IMR-90 (cell line): ENCODE data around the gene BCO2. TPM values are rescaled to one million over a fixed set of nuclear protein-coding genes. Genes with fewer than 3 reads are reported as not detected.

ENCODE experiments used
- ATAC-seq: fragments of 200-7000 bp; cut with Tn5 transposase; 2 replicates; pipeline ENCODE4 v1.9.1; 2020; ENCODE audit warnings: low read depth, mild to moderate bottlenecking, moderate library complexity
- BruUV-seq: library from RNA; stranded (reverse); fragments of 400-500 nt; replicated peaks from 2 replicates; lab custom pipeline; 2021; lab: Mats Ljungman, UMichigan
- CTCF ChIA-PET: fragments of 300-600 bp; formaldehyde crosslinking; extraction: SDS; loops from one replicate; lab custom pipeline; 2021; ENCODE audit warnings: antibody characterized with exemption; lab: Yijun Ruan, JAX
- POLR2A ChIA-PET: fragments of 300-600 bp; sonication (Branson Sonifier 250); formaldehyde crosslinking; loops from one replicate; lab custom pipeline; 2022; ENCODE audit warnings: antibody characterized with exemption; ENCODE audit not compliant: unreplicated experiment; lab: Charles Lee
- DNase-seq: peaks from one replicate; pipeline ENCODE4 v3.0.0; 2013
- H2AFZ ChIP-seq: replicated peaks from 2 replicates; pipeline ENCODE3; 2013; ENCODE audit warnings: low read length, mild to moderate bottlenecking; ENCODE audit not compliant: poor library complexity
- H2AK5ac ChIP-seq: 2 replicates; pipeline ENCODE4 v1.6.1; 2013; ENCODE audit warnings: low read depth, low read length, inconsistent platforms
- H2AK9ac ChIP-seq: replicated peaks from 2 replicates; pipeline ENCODE3; 2013; ENCODE audit warnings: mild to moderate bottlenecking, low read depth, low read length, moderate library complexity; ENCODE audit not compliant: poor library complexity
- H2BK120ac ChIP-seq: 2 replicates; pipeline ENCODE4 v1.6.1; 2013; ENCODE audit warnings: low read depth, low read length, inconsistent platforms
- H2BK15ac ChIP-seq: 3 replicates; pipeline ENCODE4 v1.6.1; 2013; ENCODE audit warnings: low read depth, low read length, inconsistent platforms
- H2BK20ac ChIP-seq: 2 replicates; pipeline ENCODE4 v1.6.1; 2013; ENCODE audit warnings: low read depth, mild to moderate bottlenecking, inconsistent platforms, low read length, moderate library complexity
- H2BK5ac ChIP-seq: 2 replicates; pipeline ENCODE4 v1.6.1; 2013; ENCODE audit warnings: mild to moderate bottlenecking, low read depth, low read length, inconsistent platforms; ENCODE audit not compliant: poor library complexity, severe bottlenecking
- H3K14ac ChIP-seq: replicated peaks from 2 replicates; pipeline ENCODE4 v1.6.1; 2013; ENCODE audit warnings: low read depth, low read length, inconsistent platforms
- H3K18ac ChIP-seq: 2 replicates; pipeline ENCODE4 v1.6.1; 2013; ENCODE audit warnings: low read depth, low read length, control low read depth
- H3K23ac ChIP-seq: 2 replicates; pipeline ENCODE4 v1.6.1; 2013; ENCODE audit warnings: low read depth, low read length, inconsistent platforms
- H3K27ac ChIP-seq: 2 replicates; pipeline ENCODE4 v1.5.1; 2013; ENCODE audit warnings: mild to moderate bottlenecking, control low read depth, low read length; ENCODE audit not compliant: insufficient read depth
- H3K27me3 ChIP-seq: 2 replicates; pipeline ENCODE4 v1.6.1; 2013; ENCODE audit warnings: low read length; ENCODE audit not compliant: control insufficient read depth, insufficient read depth
- H3K36me3 ChIP-seq: 2 replicates; pipeline ENCODE4 v1.6.1; 2013; ENCODE audit warnings: low read length, mixed read lengths; ENCODE audit not compliant: control insufficient read depth, insufficient read depth
- H3K4ac ChIP-seq: 2 replicates; pipeline ENCODE4 v1.6.1; 2013; ENCODE audit warnings: low read depth, low read length, inconsistent platforms
- H3K4me1 ChIP-seq: 2 replicates; pipeline ENCODE4 v1.6.1; 2013; ENCODE audit warnings: low read length, mixed read lengths; ENCODE audit not compliant: control insufficient read depth, insufficient read depth
- H3K4me2 ChIP-seq: 2 replicates; pipeline ENCODE4 v1.6.1; 2013; ENCODE audit warnings: low read depth, mild to moderate bottlenecking, control low read depth, low read length, moderate library complexity
- H3K4me3 ChIP-seq: 2 replicates; pipeline ENCODE4 v1.5.1; 2013; ENCODE audit warnings: low read depth, mild to moderate bottlenecking, control low read depth, low read length, moderate library complexity; ENCODE audit not compliant: insufficient read depth
- H3K56ac ChIP-seq: 2 replicates; pipeline ENCODE4 v1.6.1; 2013; ENCODE audit warnings: low read length, inconsistent platforms; ENCODE audit not compliant: insufficient read depth; ENCODE audit errors: extremely low read depth
- H3K79me1 ChIP-seq, 2 experiments: 2 replicates each; pipeline ENCODE4 v1.6.1; 2013; ENCODE audit warnings: low read length in 2 of 2, inconsistent platforms in 1 of 2, low read depth in 1 of 2
- H3K9ac ChIP-seq: 2 replicates; pipeline ENCODE4 v1.6.1; 2013; ENCODE audit warnings: low read depth, low read length, control low read depth
- H3K9me1 ChIP-seq: 2 replicates; pipeline ENCODE4 v1.6.1; 2013; ENCODE audit warnings: low read length, inconsistent platforms; ENCODE audit not compliant: insufficient read depth
- H3K9me3 ChIP-seq: 2 replicates; pipeline ENCODE4 v1.6.1; 2013; ENCODE audit warnings: low read length; ENCODE audit not compliant: control insufficient read depth, insufficient read depth
- H4K20me1 ChIP-seq: 2 replicates; pipeline ENCODE4 v1.6.1; 2013; ENCODE audit warnings: low read length, inconsistent platforms; ENCODE audit not compliant: insufficient read depth
- H4K5ac ChIP-seq: 2 replicates; pipeline ENCODE4 v1.6.1; 2013; ENCODE audit warnings: mild to moderate bottlenecking, low read depth, low read length, control low read depth
- H4K8ac ChIP-seq, 2 experiments: 2 replicates each; pipeline ENCODE4 v1.6.1; 2013; ENCODE audit warnings: low read depth in 2 of 2, low read length in 2 of 2, control low read depth in 1 of 2, inconsistent platforms in 1 of 2
- H4K91ac ChIP-seq: 2 replicates; pipeline ENCODE4 v1.6.1; 2013; ENCODE audit warnings: low read depth, low read length, inconsistent platforms; ENCODE audit not compliant: insufficient read depth
- CHD1 ChIP-seq: IDR thresholded peaks from 2 replicates; pipeline ENCODE4 v1.6.1; 2012; ENCODE audit warnings: low read depth, low read length, improper control_type of control experiment
- WGBS, 2 experiments: methylation state at CpG; one replicate each; pipeline versions ENCODE4 v1.1.5 to v1.1.7; 2013; ENCODE audit warnings: missing lambda C conversion rate in 2 of 2; ENCODE audit not compliant: insufficient read length in 1 of 2; ENCODE audit errors: extremely low coverage in 2 of 2; 5-methylcytosine and 5-hydroxymethylcytosine counted together
- dilution Hi-C: fragments of 300-500 bp; cut with HindIII; formaldehyde crosslinking; loops from one replicate; pipeline ENCODE4 v1.14.3; 2018; ENCODE audit warnings: low sequenced_read_pairs; ENCODE audit not compliant: unreplicated experiment
- in situ Hi-C: fragments of 300-500 bp; cut with MboI; formaldehyde crosslinking; loops from 3 replicates; pipeline ENCODE4 v1.14.3; 2019; ENCODE audit warnings: low sequenced_read_pairs, inconsistent platforms, mixed read lengths
- intact Hi-C: fragments of 100-400 bp; cut with micrococcal nuclease; formaldehyde crosslinking; loops from 2 replicates; pipeline ENCODE4 v1.10.0; 2022
- polyA plus RNA-seq, 3 experiments: library from polyadenylated mRNA; depleted of rRNA; stranded (reverse); fragments of >200 nt; gene quantifications; 2 replicates each; pipeline ENCODE4 v1.2.3, GENCODE V29; 2012; ENCODE audit warnings: low replicate concordance in 1 of 3
- total RNA-seq: library from RNA; depleted of rRNA; stranded (reverse); fragments of >200 nt; gene quantifications from 2 replicates; pipeline ENCODE4 v1.2.3, GENCODE V29; 2012

The BCO2 gene
- total and polyA plus RNA-seq, 2 of the 4 experiments (the other 2 are of a cell fraction) = 0.18 to 0.68 TPM

GRCh38 chr11:112249871-112250610 is 74.7 kb downstream of the BCO2 start:
- Histone ChIP-seq H3K4me1 (peaks cover 5% of the 10 kb centered on the region), H2BK20ac (no peak overlapping the region), H2BK120ac (no peak overlapping the region), H3K4ac (no peak overlapping the region), H3K79me1 (peaks cover 0 to 8% of the 10 kb centered on the region in 2 experiments; a peak in 1 of 4 replicates), H2AK5ac (no peak overlapping the region; the same call in 1 of the 2 replicates), H3K9me3 (no peaks in the 10 kb centered on the region; the same call in 1 of the 2 replicates), H2AFZ (no peak overlapping the region), H3K14ac (peak overlapping the region; percentile 47; the same call in 1 of the 2 replicates), H3K9ac (no peak overlapping the region), H4K91ac (no peak overlapping the region), H3K4me2 (no peak overlapping the region), H3K9me1 (peaks cover 16% of the 10 kb centered on the region), H2BK5ac (no peak overlapping the region), H2AK9ac (no peak overlapping the region), H4K8ac (no peak overlapping the region), H3K36me3 (no peaks in the 10 kb centered on the region), H4K20me1 (no peaks in the 10 kb centered on the region), H3K4me3 (no peak overlapping the region), H3K23ac (no peak overlapping the region), H3K27me3 (no peaks in the 10 kb centered on the region), H2BK15ac (no peak overlapping the region; the same call in 2 of the 3 replicates), H3K27ac (no peak overlapping the region), H3K56ac (no peak overlapping the region), H3K18ac (no peak overlapping the region), H4K5ac (no peak overlapping the region)
- BruUV-seq = no TSS peak
- no peak for DNase-seq
- POLR2A ChIA-PET = no interaction called here
- ATAC-seq = peak; percentile 25; the same call in 1 of the 2 replicates
- CTCF ChIA-PET = no interaction called here
- no peak for TF ChIP-seq CHD1
- no CpG with 5 or more reads among the region's 8 CpGs for WGBS, 2 experiments
- in situ Hi-C loops = no loop called here
- intact Hi-C loops = no loop called here
- dilution Hi-C loops = no loop called here
